Pancreas (tissue), 10 donors: ENCODE data around the gene WWC2. TPM values are rescaled to one million over a fixed set of nuclear protein-coding genes. Genes with fewer than 3 reads are reported as not detected.

Source experiments
- ATAC-seq, 4 donors: fragments of 200-7000 bp; cut with Tn5 transposase; one replicate each; pipeline versions ENCODE4 v1.8.0 to v1.9.1; 2020; ENCODE audit warnings: mild to moderate bottlenecking in 4 of 4, moderate library complexity in 4 of 4
- DNase-seq, 6 donors: peaks; one replicate each; pipeline ENCODE4 v3.0.0-alpha.2; 2020
- FAIRE-seq: peaks from 2 replicates; lab custom pipeline; 2012; peaks lifted over from hg19 to GRCh38; lab: Jason Lieb, UNC
- H3K27ac ChIP-seq, 4 donors: fragments of 200-600 bp; sonication (generic); 1 replicate in 3 of 4; 2 replicates in 1 of 4; pipeline versions ENCODE4 v1.5.0 to v1.8.0; 2020
- H3K27me3 ChIP-seq, 4 donors: fragments of 200-600 bp; one replicate each; pipeline ENCODE4 v1.8.0; 2021
- H3K36me3 ChIP-seq, 3 donors: fragments of 200-600 bp; sonication (generic) in 1 of 3; one replicate each; pipeline versions ENCODE4 v1.5.0 to v1.8.0; 2020 to 2021
- H3K4me1 ChIP-seq, 3 donors: fragments of 200-600 bp; one replicate each; pipeline ENCODE4 v1.8.0; 2021
- H3K4me3 ChIP-seq, 4 donors: fragments of 200-600 bp; sonication (generic) in 2 of 4; one replicate each; pipeline versions ENCODE4 v1.5.0 to v1.8.0; 2020 to 2021
- H3K9me3 ChIP-seq, 4 donors: fragments of 200-600 bp; one replicate each; pipeline ENCODE4 v1.8.0; 2021
- CTCF ChIP-seq, 4 donors: fragments of 200-600 bp; sonication (generic) in 3 of 4; IDR thresholded peaks; one replicate each; pipeline versions ENCODE4 v1.5.0 to v1.8.0; 2021; ENCODE audit warnings: antibody characterized with exemption in 4 of 4
- WGBS, 2 donors: extraction: QIAGEN DNeasy Blood & Tissue Kit; methylation state at CpG; one replicate each; pipeline ENCODE4 v1.1.7; 2013; 5-methylcytosine and 5-hydroxymethylcytosine counted together
- intact Hi-C, 3 donors: fragments of 100-400 bp; cut with DNase I; formaldehyde crosslinking; loops; one replicate each; pipeline versions ENCODE4 v1.11.1 to v1.14.2; 2022
- polyA plus RNA-seq, 2 donors: library from polyadenylated mRNA; stranded (reverse); fragments of 200-250 nt; gene quantifications; one replicate each; pipeline ENCODE4 v1.2.3, GENCODE V29; 2013
- total RNA-seq, 6 donors: library from RNA; stranded (reverse); fragmentation: NEBNext Ultra II Directional in 4 of 6; extraction: Animal tissue kit (Norgen Biotek cat#: 25700) in 4 of 6; gene quantifications; one replicate each; pipeline versions ENCODE4 v1.2.1 to v1.2.4, GENCODE V29; 2021 to 2023
- donor health status: healthy with polysubstance abuse.
- donor health status: DM: no; HTN: no; CAD: no; lungs with moderate emphysema.
- donor health status: DM: no; HTN: no; CAD: no.
- donor health status: control.
- donor health status: control.
- donor health status: Bipolar disorder and iron deficiency.
- donor health status: DM: yes; HTN: yes; CAD: no.
- donor health status: DM: no; HTN: no; CAD: no.
- donor health status: DM: no; HTN: no; CAD: no.
- donor health status: DM: yes; HTN: yes; CAD: no.

The WWC2 gene
- total and polyA plus RNA-seq, 8 donors, result 4.4 to 27.5 (median 16.9) TPM

DNA sequence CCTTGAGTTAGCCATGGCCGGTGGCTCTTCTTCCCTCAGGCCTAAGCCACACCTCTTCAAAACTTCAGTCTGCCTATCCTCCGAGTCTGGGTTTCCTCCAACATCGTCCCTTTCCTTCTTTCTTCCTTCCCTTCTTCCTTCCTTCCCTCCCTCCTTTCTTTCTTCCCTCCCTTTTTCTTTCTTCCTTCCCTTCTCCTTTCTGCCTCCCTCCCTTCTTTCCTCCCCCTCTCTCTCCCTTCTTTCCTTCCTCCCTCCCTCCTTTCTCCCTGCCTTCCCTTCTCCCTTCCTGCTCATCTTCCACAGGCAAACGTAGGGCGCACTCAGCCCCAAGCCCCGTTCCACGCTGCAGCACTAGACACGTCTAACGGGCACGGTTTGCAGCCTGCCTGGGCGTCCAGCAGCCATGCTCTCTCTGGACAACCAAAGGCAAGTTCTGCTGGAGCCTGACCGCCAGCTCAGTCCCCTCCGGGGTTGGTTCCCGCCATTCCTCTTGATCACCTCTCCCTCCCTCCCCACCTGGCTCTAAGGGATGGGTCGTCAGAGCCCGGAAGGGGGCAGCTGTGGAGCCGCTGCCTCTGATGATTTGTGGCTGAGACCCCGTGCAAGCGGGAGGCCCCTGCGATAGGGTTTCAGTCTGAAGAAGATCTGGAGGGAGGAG is 257.2 kb downstream of the WWC2 start:
- H3K36me3 ChIP-seq, result no peaks in the 10 kb centered on the region
- no peaks in the 10 kb centered on the region for H3K27me3 ChIP-seq
- FAIRE-seq (no peak), ATAC-seq (no peak), DNase-seq (no peak)
- H3K4me1 ChIP-seq, result peaks cover 0 to 8% (median 7%) of the 10 kb centered on the region in 3 donors
- H3K9me3 ChIP-seq, result no peaks in the 10 kb centered on the region
- no peak overlapping the region for H3K4me3 ChIP-seq
- intact Hi-C loops, result no loop called here
- WGBS, 2 donors, result 83 to 89% methylated on average over 20 of the region's 20 CpGs
- H3K27ac ChIP-seq, result no peak overlapping the region
- no peak for TF ChIP-seq CTCF (IDR thresholded peaks at IDR 0.05)

DNA sequence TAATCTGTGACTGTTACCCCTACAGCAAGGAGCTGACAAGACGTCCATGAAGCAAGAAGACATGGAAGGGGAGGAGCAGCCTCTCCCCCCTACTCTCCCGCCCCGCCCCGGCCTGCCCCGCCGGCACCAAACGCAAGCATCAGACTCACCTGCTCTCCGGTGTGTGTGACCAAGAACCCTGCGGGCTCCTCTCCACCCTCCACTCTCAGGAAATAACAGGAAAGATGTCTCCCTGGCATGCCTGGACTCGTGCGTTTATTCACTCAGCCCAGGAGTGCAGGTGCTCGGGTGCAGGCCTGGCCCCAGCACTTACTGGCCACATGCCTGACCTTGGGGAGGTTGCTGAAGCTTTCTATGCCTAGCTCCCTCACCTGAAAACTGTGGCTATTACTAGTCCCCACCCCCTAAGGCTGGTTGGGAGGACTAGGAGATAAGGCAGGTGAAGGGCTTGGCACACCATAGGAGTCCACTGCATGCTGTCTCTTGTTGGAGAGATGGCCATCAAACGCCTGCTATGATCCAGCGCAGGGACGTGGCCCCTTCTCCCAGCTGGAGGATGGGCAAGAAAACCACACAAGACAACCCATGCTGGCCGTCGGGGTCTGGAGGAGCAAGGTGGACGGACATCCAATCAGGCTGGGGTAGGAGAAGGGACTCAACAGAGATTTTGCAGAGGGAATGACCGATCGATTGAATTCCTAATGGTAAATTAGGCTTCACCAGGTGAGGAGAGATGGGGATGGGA is 258.0 kb downstream of the WWC2 start:
- FAIRE-seq (no peak), DNase-seq (no peak), ATAC-seq (no peak)
- no peak overlapping the region for H3K4me3 ChIP-seq
- intact Hi-C loops, result no loop called here
- no peaks in the 10 kb centered on the region for H3K9me3 ChIP-seq
- 78 to 86% methylated on average over 19 to 20 of the region's 20 CpGs for WGBS, 2 donors
- TF ChIP-seq CTCF (IDR thresholded peaks at IDR 0.05), result no peak
- no peaks in the 10 kb centered on the region for H3K36me3 ChIP-seq
- no peak overlapping the region for H3K27ac ChIP-seq
- H3K27me3 ChIP-seq, result no peaks in the 10 kb centered on the region
- peaks cover 0 to 8% (median 7%) of the 10 kb centered on the region in 3 donors for H3K4me1 ChIP-seq

- H3K36me3 ChIP-seq, result no peaks in the 10 kb centered on the region
- TF ChIP-seq CTCF (IDR thresholded peaks at IDR 0.05), result no peak
- 79 to 85% methylated on average over 13 of the region's 13 CpGs for WGBS, 2 donors
- ATAC-seq (no peak), FAIRE-seq (no peak), DNase-seq (no peak)
- peaks cover 0 to 8% (median 7%) of the 10 kb centered on the region in 3 donors for H3K4me1 ChIP-seq
- intact Hi-C loops, result no loop called here
- no peak overlapping the region for H3K4me3 ChIP-seq
- H3K9me3 ChIP-seq, result no peaks in the 10 kb centered on the region
- no peaks in the 10 kb centered on the region for H3K27me3 ChIP-seq
- no peak overlapping the region for H3K27ac ChIP-seq
Measured at GRCh38 chr4:183358215-183358755, 259.2 kb downstream of the WWC2 start.

DNA sequence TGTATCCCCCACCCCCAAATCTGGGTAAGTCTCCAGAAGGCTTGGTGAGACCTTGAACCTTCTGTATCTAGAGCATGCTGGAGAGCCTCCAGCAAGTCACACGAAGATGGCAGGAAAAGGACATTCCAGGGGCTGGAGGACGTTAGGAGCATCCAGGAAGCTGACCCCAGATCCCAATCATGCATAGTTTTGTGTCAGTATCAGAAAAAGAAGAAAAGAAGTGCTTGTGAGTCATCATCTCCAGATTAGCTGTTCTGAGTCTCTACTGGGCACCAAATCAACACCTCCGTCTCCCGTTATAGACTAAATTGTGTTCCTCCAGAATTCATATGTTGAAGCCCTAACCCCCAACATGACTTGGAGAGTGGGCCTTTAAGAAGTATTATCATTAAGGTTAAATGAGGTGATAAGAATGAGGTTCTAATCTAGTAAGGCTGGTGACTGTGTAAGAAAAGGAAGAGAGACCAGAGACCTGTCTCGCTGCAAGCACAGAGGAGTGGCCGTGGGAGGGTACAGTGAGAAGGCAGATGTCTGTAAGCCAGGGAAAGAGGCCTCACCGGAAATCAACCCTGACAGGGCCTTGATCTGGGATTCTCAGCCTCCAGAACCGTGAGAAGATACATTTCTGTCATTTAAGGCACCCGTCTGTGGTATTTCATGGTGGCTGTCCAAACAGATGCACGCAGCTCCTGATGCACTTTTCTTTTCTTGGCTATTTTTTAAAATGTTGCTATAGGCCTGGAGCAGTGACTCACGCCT is 261.3 kb downstream of the WWC2 start:
- DNase-seq (no peak), ATAC-seq (no peak)

More for the DNA sequence above, 261.3 kb downstream of the WWC2 start:
- FAIRE-seq, result no peak
- no peaks in the 10 kb centered on the region for H3K9me3 ChIP-seq
- H3K36me3 ChIP-seq, result no peaks in the 10 kb centered on the region
- WGBS, 2 donors, result 67 to 73% methylated on average over 11 of the region's 11 CpGs
- H3K27me3 ChIP-seq, result no peaks in the 10 kb centered on the region
- H3K4me1 ChIP-seq, result no peaks in the 10 kb centered on the region
- no peak overlapping the region for H3K4me3 ChIP-seq
- intact Hi-C loops, result no loop called here
- H3K27ac ChIP-seq, result no peak overlapping the region
- no peak for TF ChIP-seq CTCF (IDR thresholded peaks at IDR 0.05)
